ENCODE results near the gene GOLGB1.

GOLGB1 gene

DNA sequence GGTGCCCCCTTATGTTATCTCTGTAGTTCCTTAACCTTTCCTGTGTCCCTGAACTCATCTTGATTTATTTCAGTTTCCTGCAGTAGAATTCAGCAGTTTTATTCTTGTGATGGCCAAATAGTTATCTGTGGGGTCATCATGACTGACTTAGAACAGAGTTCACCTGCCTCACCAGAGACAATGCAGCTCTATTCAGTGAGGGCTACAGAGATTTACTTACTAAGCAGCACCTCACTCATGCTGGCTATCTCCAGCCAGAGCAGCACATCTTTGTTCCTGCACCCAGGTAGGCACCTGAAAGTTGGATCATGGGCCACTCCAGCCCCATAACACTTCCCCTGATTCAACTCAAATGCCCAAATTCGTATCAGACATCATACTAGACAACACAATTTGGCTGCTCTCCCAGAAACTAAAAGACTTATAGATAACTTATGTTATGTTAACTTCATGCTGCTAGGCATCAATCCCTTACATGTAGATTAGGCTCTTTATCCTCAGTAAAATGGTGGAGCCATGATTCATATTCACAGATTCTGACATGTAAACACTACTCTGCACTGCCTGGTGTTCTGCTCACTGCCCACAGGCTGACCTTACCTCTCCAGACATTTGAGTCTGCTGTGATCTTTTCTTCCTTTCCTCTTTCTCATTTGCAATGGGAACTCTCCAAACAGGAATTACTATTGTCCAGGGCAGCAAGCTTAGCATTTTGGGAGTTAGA, 9.3 kb upstream of the GOLGB1 start:
- no CpG with 5 or more reads among the region's 1 CpG for WGBS
- Histone ChIP-seq H4K91ac (ENCODE audit: low read length) (no peak overlapping the region), H2BK12ac (ENCODE audit: low read length in 2 of 2) (no peak overlapping the region), H2AK5ac (ENCODE audit: low read length, severe bottlenecking) (no peak overlapping the region), H3K14ac (ENCODE audit: low read length in 2 of 2) (no peak overlapping the region), H3K79me1 (replicated peaks; ENCODE audit: low read length, poor library complexity, severe bottlenecking) (no peaks in the 10 kb centered on the region), H2BK15ac (ENCODE audit: low read depth, poor library complexity, severe bottlenecking) (no peak overlapping the region), H3K23ac (ENCODE audit: low read length in 2 of 2) (no peak overlapping the region), H2AFZ (ENCODE audit: low read depth, low read length) (no peak overlapping the region), H2BK5ac (ENCODE audit: low read depth, low read length, poor library complexity, severe bottlenecking) (no peak overlapping the region), H3K36me3 (ENCODE audit: control insufficient read depth in 1 of 2, insufficient read depth in 2 of 2, low read depth in 1 of 2, low read length in 2 of 2) (no peaks in the 10 kb centered on the region), H3K27me3 (ENCODE audit: control insufficient read depth in 1 of 2, insufficient read depth in 1 of 2, low read length in 2 of 2) (peaks cover 0 to 21% of the 10 kb centered on the region in 2 experiments), H3K4me2 (ENCODE audit: low read length, poor library complexity, severe bottlenecking) (no peak overlapping the region), H4K8ac (ENCODE audit: low read length) (no peak overlapping the region), H3K9ac (ENCODE audit: low read length) (no peak overlapping the region), H3K18ac (ENCODE audit: low read depth in 1 of 2, low read length in 2 of 2) (no peak overlapping the region), H3K9me3 (ENCODE audit: control insufficient read depth, low read length) (no peaks in the 10 kb centered on the region), H3K27ac (ENCODE audit: low read length, poor library complexity, severe bottlenecking) (no peak overlapping the region), H3K4ac (ENCODE audit: low read depth in 1 of 2, low read length in 2 of 2) (no peak overlapping the region), H2BK120ac (ENCODE audit: low read depth, low read length) (no peak overlapping the region), H3K4me3 (ENCODE audit: insufficient read depth in 1 of 2, low read depth in 1 of 2, low read length in 2 of 2) (no peak overlapping the region), H3K4me1 (ENCODE audit: control insufficient read depth, insufficient read depth, low read depth, low read length) (no peaks in the 10 kb centered on the region)
- no peak for DNase-seq

DNA sequence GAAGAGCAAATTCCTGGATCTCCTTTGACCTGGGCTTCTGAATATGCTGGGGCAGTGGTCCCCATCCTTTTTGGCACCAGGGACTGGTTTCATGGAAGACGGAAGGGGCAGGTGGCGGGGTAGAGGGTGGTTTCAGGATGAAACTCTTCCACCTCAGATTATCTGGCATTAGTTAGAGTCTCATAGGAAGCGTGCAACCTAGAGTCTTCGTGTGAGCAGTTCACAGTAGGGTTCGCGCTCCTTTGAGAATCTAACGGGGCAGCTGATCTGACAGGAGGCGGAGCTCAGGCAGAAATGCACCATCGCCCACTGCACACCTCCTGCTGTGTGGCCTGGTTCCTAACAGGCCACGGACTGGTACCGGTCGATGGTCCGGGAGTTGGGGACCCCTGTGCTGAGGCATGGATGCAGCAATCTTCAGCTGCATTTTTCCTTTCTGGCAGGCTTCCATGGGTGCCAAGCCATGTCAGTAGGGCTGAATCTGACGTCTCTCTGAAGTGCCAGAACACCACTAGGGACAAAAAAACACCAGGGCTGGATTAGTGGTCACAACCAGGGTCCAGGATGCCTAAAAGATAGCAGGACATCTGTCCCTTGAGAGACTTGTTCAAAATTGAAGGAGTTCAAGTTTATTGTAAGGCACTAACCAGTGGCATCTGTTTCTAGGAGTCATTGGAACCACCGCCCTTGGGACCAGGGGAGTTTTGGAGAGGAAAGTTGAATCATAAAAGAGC, 8.4 kb upstream of the GOLGB1 start:
- Histone ChIP-seq H2AK5ac (ENCODE audit: low read length, severe bottlenecking) (no peak overlapping the region), H3K23ac (ENCODE audit: low read length in 2 of 2) (no peak overlapping the region), H3K79me1 (replicated peaks; ENCODE audit: low read length, poor library complexity, severe bottlenecking) (no peaks in the 10 kb centered on the region), H4K8ac (ENCODE audit: low read length) (no peak overlapping the region), H2AFZ (ENCODE audit: low read depth, low read length) (no peak overlapping the region), H3K4ac (ENCODE audit: low read depth in 1 of 2, low read length in 2 of 2) (no peak overlapping the region), H3K36me3 (ENCODE audit: control insufficient read depth in 1 of 2, insufficient read depth in 2 of 2, low read depth in 1 of 2, low read length in 2 of 2) (no peaks in the 10 kb centered on the region), H3K4me3 (ENCODE audit: insufficient read depth in 1 of 2, low read depth in 1 of 2, low read length in 2 of 2) (no peak overlapping the region), H3K14ac (ENCODE audit: low read length in 2 of 2) (no peak overlapping the region), H2BK120ac (ENCODE audit: low read depth, low read length) (no peak overlapping the region), H4K91ac (ENCODE audit: low read length) (no peak overlapping the region), H2BK15ac (ENCODE audit: low read depth, poor library complexity, severe bottlenecking) (no peak overlapping the region), H3K27me3 (ENCODE audit: control insufficient read depth in 1 of 2, insufficient read depth in 1 of 2, low read length in 2 of 2) (peaks cover 0 to 21% of the 10 kb centered on the region in 2 experiments), H3K9ac (ENCODE audit: low read length) (no peak overlapping the region), H3K27ac (ENCODE audit: low read length, poor library complexity, severe bottlenecking) (no peak overlapping the region), H3K4me1 (ENCODE audit: control insufficient read depth, insufficient read depth, low read depth, low read length) (no peaks in the 10 kb centered on the region), H2BK5ac (ENCODE audit: low read depth, low read length, poor library complexity, severe bottlenecking) (no peak overlapping the region), H3K9me3 (ENCODE audit: control insufficient read depth, low read length) (no peaks in the 10 kb centered on the region), H2BK12ac (ENCODE audit: low read length in 2 of 2) (no peak overlapping the region), H3K18ac (ENCODE audit: low read depth in 1 of 2, low read length in 2 of 2) (no peak overlapping the region), H3K4me2 (ENCODE audit: low read length, poor library complexity, severe bottlenecking) (no peak overlapping the region)
- DNase-seq = no peak
- WGBS = 85% methylated on average over 15 of the region's 15 CpGs

DNA sequence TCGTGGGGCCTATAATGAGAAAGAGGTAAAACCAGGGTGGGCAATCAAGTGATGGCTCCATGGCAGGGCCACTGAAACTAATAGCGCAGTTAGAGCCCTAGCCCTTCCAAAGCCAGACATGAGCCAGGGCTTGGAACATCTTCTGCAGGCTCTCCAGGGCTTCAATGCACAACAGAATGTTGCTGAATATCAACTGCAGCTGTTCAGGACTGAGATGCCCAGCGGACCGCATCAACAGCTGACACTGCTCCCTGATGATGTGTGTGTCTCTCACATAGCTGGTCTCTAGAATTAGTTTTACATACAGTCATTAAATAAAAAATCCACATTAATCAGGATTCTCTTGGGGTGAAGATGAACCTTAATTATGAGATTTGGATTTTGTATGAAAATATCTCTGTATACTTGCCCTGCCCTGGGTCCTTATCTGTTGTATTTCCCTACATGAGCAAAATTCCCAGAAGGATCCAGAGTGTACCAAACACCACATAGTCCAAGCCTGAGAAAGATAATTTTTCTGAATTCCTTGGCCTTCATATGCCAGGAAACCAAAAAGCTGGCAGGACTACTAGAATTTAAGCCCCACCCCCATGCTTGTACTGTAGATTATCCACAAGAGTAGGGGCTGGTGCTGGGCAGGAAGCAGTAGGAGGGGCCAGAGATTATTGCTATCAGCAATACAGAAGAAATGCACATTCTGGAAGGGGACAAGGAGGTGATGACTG, 7.7 kb upstream of the GOLGB1 start:
- Histone ChIP-seq H3K14ac (ENCODE audit: low read length in 2 of 2) (no peak overlapping the region), H3K4me3 (ENCODE audit: insufficient read depth in 1 of 2, low read depth in 1 of 2, low read length in 2 of 2) (no peak overlapping the region), H3K4ac (ENCODE audit: low read depth in 1 of 2, low read length in 2 of 2) (no peak overlapping the region), H2AFZ (ENCODE audit: low read depth, low read length) (no peak overlapping the region), H3K27ac (ENCODE audit: low read length, poor library complexity, severe bottlenecking) (no peak overlapping the region), H3K9me3 (ENCODE audit: control insufficient read depth, low read length) (no peaks in the 10 kb centered on the region), H3K18ac (ENCODE audit: low read depth in 1 of 2, low read length in 2 of 2) (no peak overlapping the region), H2BK12ac (ENCODE audit: low read length in 2 of 2) (no peak overlapping the region), H4K8ac (ENCODE audit: low read length) (no peak overlapping the region), H3K4me1 (ENCODE audit: control insufficient read depth, insufficient read depth, low read depth, low read length) (no peaks in the 10 kb centered on the region), H3K36me3 (ENCODE audit: control insufficient read depth in 1 of 2, insufficient read depth in 2 of 2, low read depth in 1 of 2, low read length in 2 of 2) (no peaks in the 10 kb centered on the region), H4K91ac (ENCODE audit: low read length) (no peak overlapping the region), H2BK15ac (ENCODE audit: low read depth, poor library complexity, severe bottlenecking) (no peak overlapping the region), H2BK120ac (ENCODE audit: low read depth, low read length) (no peak overlapping the region), H2BK5ac (ENCODE audit: low read depth, low read length, poor library complexity, severe bottlenecking) (no peak overlapping the region), H3K23ac (ENCODE audit: low read length in 2 of 2) (no peak overlapping the region), H3K9ac (ENCODE audit: low read length) (no peak overlapping the region), H3K4me2 (ENCODE audit: low read length, poor library complexity, severe bottlenecking) (no peak overlapping the region), H3K27me3 (ENCODE audit: control insufficient read depth in 1 of 2, insufficient read depth in 1 of 2, low read length in 2 of 2) (peaks cover 0 to 21% of the 10 kb centered on the region in 2 experiments), H2AK5ac (ENCODE audit: low read length, severe bottlenecking) (no peak overlapping the region), H3K79me1 (replicated peaks; ENCODE audit: low read length, poor library complexity, severe bottlenecking) (no peaks in the 10 kb centered on the region)
- DNase-seq = no peak
- 88% methylated on average over 4 of the region's 4 CpGs for WGBS

DNA sequence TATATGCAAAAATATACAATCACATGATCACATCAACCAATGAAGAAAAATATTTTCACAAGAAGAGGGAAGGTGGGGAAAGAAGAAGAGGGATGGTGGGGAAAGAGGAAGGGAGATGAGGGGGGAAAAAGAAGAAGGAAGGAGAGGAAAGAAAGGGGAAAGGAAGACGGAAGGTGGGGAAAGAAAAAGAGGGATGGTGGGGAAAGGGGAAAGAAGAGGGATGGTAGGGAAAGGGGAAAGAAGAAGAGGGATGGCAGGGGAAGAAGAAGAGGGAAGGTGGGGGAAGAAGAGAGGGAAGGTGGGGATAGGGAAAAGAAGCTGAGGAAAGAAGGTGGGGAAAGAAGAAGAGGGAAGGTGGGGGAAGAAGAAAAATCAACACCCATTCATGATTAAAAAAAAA, 3.2 kb upstream of the GOLGB1 start:
- Histone ChIP-seq H3K27ac (ENCODE audit: low read length, poor library complexity, severe bottlenecking) (no peak overlapping the region), H2AFZ (ENCODE audit: low read depth, low read length) (no peak overlapping the region), H3K4me3 (ENCODE audit: insufficient read depth in 1 of 2, low read depth in 1 of 2, low read length in 2 of 2) (no peak overlapping the region), H3K79me1 (replicated peaks; ENCODE audit: low read length, poor library complexity, severe bottlenecking) (peaks cover 6% of the 10 kb centered on the region), H3K9ac (ENCODE audit: low read length) (no peak overlapping the region), H2BK15ac (ENCODE audit: low read depth, poor library complexity, severe bottlenecking) (no peak overlapping the region), H2AK5ac (ENCODE audit: low read length, severe bottlenecking) (no peak overlapping the region), H3K27me3 (ENCODE audit: control insufficient read depth in 1 of 2, insufficient read depth in 1 of 2, low read length in 2 of 2) (peaks cover 0 to 3% of the 10 kb centered on the region in 2 experiments), H3K18ac (ENCODE audit: low read depth in 1 of 2, low read length in 2 of 2) (no peak overlapping the region), H3K4me2 (ENCODE audit: low read length, poor library complexity, severe bottlenecking) (no peak overlapping the region), H3K4me1 (ENCODE audit: control insufficient read depth, insufficient read depth, low read depth, low read length) (no peaks in the 10 kb centered on the region), H2BK12ac (ENCODE audit: low read length in 2 of 2) (no peak overlapping the region), H3K14ac (ENCODE audit: low read length in 2 of 2) (no peak overlapping the region), H2BK5ac (ENCODE audit: low read depth, low read length, poor library complexity, severe bottlenecking) (no peak overlapping the region), H3K4ac (ENCODE audit: low read depth in 1 of 2, low read length in 2 of 2) (no peak overlapping the region), H4K8ac (ENCODE audit: low read length) (no peak overlapping the region), H3K23ac (ENCODE audit: low read length in 2 of 2) (no peak overlapping the region), H2BK120ac (ENCODE audit: low read depth, low read length) (no peak overlapping the region), H3K36me3 (ENCODE audit: control insufficient read depth in 1 of 2, insufficient read depth in 2 of 2, low read depth in 1 of 2, low read length in 2 of 2) (no peaks in the 10 kb centered on the region), H3K9me3 (ENCODE audit: control insufficient read depth, low read length) (no peaks in the 10 kb centered on the region), H4K91ac (ENCODE audit: low read length) (no peak overlapping the region)
- 23% methylated on average over 1 of the region's 1 CpG for WGBS
- no peak for DNase-seq
